Measurements from ENCODE around the gene LRRC1. TPM values are rescaled to one million over a fixed set of nuclear protein-coding genes. Genes with fewer than 3 reads are reported as not detected.

The LRRC1 gene
- total and polyA plus RNA-seq, 2 of the 8 experiments (the other 6 are each of a cell fraction or from before 2014, with no cell fraction given) = 6.7 to 15.9 TPM

GRCh38 chr6:53906842-53907241 is 112.0 kb downstream of the LRRC1 start:
- H3K9ac ChIP-seq (replicated peaks in 1 of 4; ENCODE audit: extremely low read depth in 1 of 4, low read depth in 3 of 4, low read length in 3 of 4) = no peak overlapping the region
- no peak overlapping the region for H2BK12ac ChIP-seq (ENCODE audit: low read depth, low read length)
- H4K5ac ChIP-seq (ENCODE audit: insufficient read length, low read depth, low read length) = no peak overlapping the region
- H3K79me2 ChIP-seq (ENCODE audit: control insufficient read depth in 1 of 2, insufficient read depth in 2 of 2, low read length in 2 of 2) = no peaks in the 10 kb centered on the region
- H3K4me3 ChIP-seq (ENCODE audit: extremely low read depth in 1 of 4, insufficient read depth in 2 of 4, low read depth in 3 of 4, low read length in 4 of 4) = no peak overlapping the region
- H3K14ac ChIP-seq (ENCODE audit: insufficient read length) = no peak overlapping the region
- no peak overlapping the region for H2BK20ac ChIP-seq (ENCODE audit: low read length)
- no peak overlapping the region for H2BK120ac ChIP-seq (replicated peaks; ENCODE audit: low read depth, low read length)
- no peak overlapping the region for H3K18ac ChIP-seq (ENCODE audit: extremely low read depth, low read length)
- H2BK15ac ChIP-seq (ENCODE audit: low read length) = no peak overlapping the region
- H2BK5ac ChIP-seq (ENCODE audit: low read depth, low read length) = no peak overlapping the region
- H4K91ac ChIP-seq (replicated peaks; ENCODE audit: insufficient read length, low read length) = no peak overlapping the region
- no peak overlapping the region for H3K27ac ChIP-seq (ENCODE audit: low read depth, low read length)
- H3K79me1 ChIP-seq (ENCODE audit: low read depth, low read length) = no peaks in the 10 kb centered on the region
- H4K8ac ChIP-seq (ENCODE audit: extremely low read depth, insufficient read depth, low read length) = no peak overlapping the region
- H3K4me2 ChIP-seq (ENCODE audit: insufficient read depth in 1 of 2, low read depth in 2 of 2, low read length in 2 of 2) = no peak overlapping the region
- no peaks in the 10 kb centered on the region for H4K20me1 ChIP-seq (replicated peaks in 1 of 2; ENCODE audit: control insufficient read depth in 1 of 2, insufficient read depth in 2 of 2, low read length in 2 of 2)
- ChIA-PET CTCF (ENCODE audit: partially characterized antibody) (interaction anchor here (0.5 to 1.1 kb wide), 2 partner anchors 23 to 713 kb away, joined by 3 read pairs; no protein-coding TSS in a partner anchor), POLR2A (ENCODE audit: partially characterized antibody) (no interaction called here)
- no peaks in the 10 kb centered on the region for H3K23me2 ChIP-seq (ENCODE audit: low read depth, low read length)
- H3K27me3 ChIP-seq (replicated peaks in 1 of 4; ENCODE audit: control insufficient read depth in 3 of 4, extremely low read depth in 1 of 4, insufficient read depth in 3 of 4, low read length in 3 of 4) = no peaks in the 10 kb centered on the region
- no peak overlapping the region for H3K56ac ChIP-seq (replicated peaks; ENCODE audit: insufficient read length, low read depth, low read length)
- H2AK5ac ChIP-seq (ENCODE audit: low read depth, low read length) = no peak overlapping the region
- H3K4ac ChIP-seq (replicated peaks; ENCODE audit: insufficient read length, low read depth, low read length) = no peak overlapping the region
- 80% methylated on average over 3 of the region's 3 CpGs; no CpG with 5 or more reads in 1 of the 2 experiments for whole genome bisulfite sequencing, 2 experiments (ENCODE audit: extremely low coverage in 1 of 2, insufficient coverage in 1 of 2, insufficient read length in 1 of 2, insufficient replicate concordance in 2 of 2, low coverage in 1 of 2, low lambda C conversion rate in 2 of 2, missing lambda C conversion rate in 1 of 2)
- H3K36me3 ChIP-seq (ENCODE audit: control insufficient read depth in 2 of 4, insufficient read depth in 4 of 4, low read length in 3 of 4) = no peaks in the 10 kb centered on the region
- FAIRE-seq = peak; percentile 71
- no peak overlapping the region for H3K23ac ChIP-seq (ENCODE audit: insufficient read length)
- DNase-seq (ENCODE audit: low read depth in 1 of 2, low spot score in 2 of 2) = no peak
- peaks cover 0 to 6% (median 2%) of the 10 kb centered on the region in 4 experiments; a peak in 2 of 7 replicates for H3K4me1 ChIP-seq (replicated peaks in 1 of 4; ENCODE audit: control insufficient read depth in 3 of 4, insufficient read depth in 4 of 4, low read length in 3 of 4)
- no peak overlapping the region for H2AFZ ChIP-seq (ENCODE audit: low read length)
- H3K9me3 ChIP-seq (ENCODE audit: insufficient read depth in 2 of 2, low read depth in 1 of 2, low read length in 1 of 2) = no peaks in the 10 kb centered on the region
- TF ChIP-seq CTCF (IDR thresholded peaks at IDR 0.05; ENCODE audit: control extremely low read depth in 1 of 3, insufficient read depth in 1 of 3, low read depth in 1 of 3, low read length in 3 of 3) (no peak), JUND (IDR thresholded peaks at IDR 0.05; ENCODE audit: low read length) (no peak), TCF12 (IDR thresholded peaks at IDR 0.05; ENCODE audit: low read depth, low read length) (no peak), CBX5 (IDR thresholded peaks at IDR 0.05; ENCODE audit: low read depth, low read length) (no peak), TAF1 (IDR thresholded peaks at IDR 0.05; ENCODE audit: low read depth, low read length) (no peak), SRF (IDR thresholded peaks at IDR 0.05; ENCODE audit: low read depth, low read length) (no peak), SIN3A (conservative IDR thresholded peaks at IDR 0.05 in 1 of 2, IDR thresholded peaks at IDR 0.05 in 1 of 2; ENCODE audit: low read depth in 1 of 2, low read length in 2 of 2) (no peak), SAP30 (IDR thresholded peaks at IDR 0.05; ENCODE audit: insufficient read depth, insufficient replicate concordance, low read length) (no peak), POLR2A (IDR thresholded peaks at IDR 0.05; ENCODE audit: control extremely low read depth in 1 of 2, low read depth in 2 of 2, low read length in 2 of 2) (no peak), SUZ12 (IDR thresholded peaks at IDR 0.05; ENCODE audit: low read length) (no peak), CTBP2 (IDR thresholded peaks at IDR 0.05; ENCODE audit: borderline replicate concordance, insufficient read depth, insufficient read length, low read length) (no peak)
